ENCODE measurements around the gene VPS4A.

Gene VPS4A

DNA sequence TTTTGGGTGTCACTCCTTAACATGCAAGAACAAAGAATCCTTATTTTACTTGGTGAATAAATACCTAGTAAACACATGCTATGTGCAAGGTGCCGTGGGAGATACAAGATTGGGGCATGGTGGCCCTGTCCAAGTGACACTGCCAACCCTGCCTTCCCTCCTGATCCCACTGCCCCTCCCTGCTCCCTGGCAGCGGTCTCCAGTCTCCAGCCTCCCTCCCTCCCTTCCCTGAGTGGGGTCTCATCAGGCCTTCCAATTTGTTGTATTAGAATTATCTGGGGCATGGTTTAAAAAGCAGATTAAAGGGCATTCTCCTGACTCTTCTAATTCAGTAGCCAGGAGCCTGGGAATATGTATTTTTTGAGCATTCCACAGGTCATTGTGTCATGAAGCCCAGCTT lies 52.9 kb downstream of the VPS4A start:
- DNase-seq = no peak

GRCh38 chr16:69365901-69366300 lies 54.8 kb downstream of the VPS4A start:
- no peak for DNase-seq

- DNase-seq = no peak
Measured at GRCh38 chr16:69366431-69366830, 55.3 kb downstream of the VPS4A start.

GRCh38 chr16:69367980-69368379 lies 56.8 kb downstream of the VPS4A start:
- DNase-seq = no peak

DNA sequence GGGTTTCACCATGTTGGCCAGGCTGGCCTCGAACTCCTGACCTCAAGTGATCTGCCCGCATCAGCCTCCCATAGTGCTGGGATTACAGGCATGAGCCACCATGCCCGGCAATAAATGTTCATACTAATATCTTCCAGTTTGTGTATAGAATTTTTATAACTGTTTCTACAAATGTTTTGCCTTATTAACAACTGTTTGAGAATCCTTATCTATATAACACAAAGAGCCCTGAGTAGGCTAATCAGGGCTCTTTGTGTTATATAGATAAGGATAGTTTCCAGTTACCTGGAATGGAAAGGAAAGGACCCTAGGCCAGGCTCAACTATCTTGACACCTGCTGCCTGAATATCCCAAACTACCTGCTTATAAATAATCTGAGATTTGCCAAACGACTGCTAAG lies 57.7 kb downstream of the VPS4A start:
- DNase-seq = no peak

DNA sequence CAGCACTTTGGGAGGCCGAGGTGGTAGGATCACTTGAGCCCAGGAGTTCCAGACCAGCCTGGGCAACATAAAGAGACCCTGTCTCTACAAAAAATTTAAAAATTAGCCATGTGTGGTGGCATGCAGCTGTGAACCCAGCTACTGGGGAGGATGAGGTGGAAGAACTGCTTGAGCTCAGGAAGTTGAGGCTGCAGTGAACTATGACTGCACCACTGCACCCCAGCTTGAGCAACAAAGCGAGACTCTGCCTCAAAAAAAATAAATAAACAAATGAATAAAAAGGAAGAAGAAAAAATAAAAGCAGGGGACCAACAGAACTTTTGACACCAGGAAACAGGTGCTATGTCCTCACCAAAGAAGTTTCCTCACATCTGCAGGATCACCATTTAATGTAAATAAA lies 60.4 kb downstream of the VPS4A start:
- DNase-seq = no peak

DNA sequence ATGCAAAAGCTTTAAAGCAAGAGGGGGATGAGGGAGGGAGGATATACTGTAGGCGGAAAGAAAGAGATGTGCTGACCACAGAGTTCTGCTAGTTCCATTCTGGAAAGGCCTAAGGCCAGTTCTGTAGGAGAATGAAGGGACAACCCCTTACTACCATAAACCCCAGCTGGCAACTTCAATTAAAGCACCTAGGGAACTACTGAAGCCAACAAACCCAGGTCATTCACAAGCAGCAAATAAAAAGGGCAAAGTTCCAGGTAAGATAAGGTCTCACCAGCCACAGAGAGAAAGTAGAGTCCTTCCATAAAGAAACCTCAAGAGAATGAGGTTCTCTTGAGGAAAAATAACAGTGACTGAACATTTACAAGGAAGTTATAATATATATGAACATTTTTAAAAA lies 61.9 kb downstream of the VPS4A start:
- no peak for DNase-seq
